GM12891 (cell line): ENCODE measurements around the gene RTP3.

Experiments
- POLR2A ChIP-seq: IDR thresholded peaks from 2 replicates; pipeline ENCODE4 v1.6.1; 2011; ENCODE audit warnings: low read depth, low read length, control low read depth
- POLR2AphosphoS5 ChIP-seq: IDR thresholded peaks from 2 replicates; pipeline ENCODE4 v1.6.1; 2011; ENCODE audit warnings: low read depth, low read length, control low read depth
- SPI1 ChIP-seq: IDR thresholded peaks from 2 replicates; pipeline ENCODE4 v1.6.1; 2011; ENCODE audit warnings: low read depth, low read length, control low read depth

- TF ChIP-seq POLR2A (no peak), POLR2AphosphoS5 (no peak), SPI1 (no peak)
Observed at GRCh38 chr3:46484911-46485778, 12.6 kb upstream of the RTP3 start.
